PC-9 (cell line): ENCODE results near the gene PYGB. TPM values are rescaled to one million over a fixed set of nuclear protein-coding genes. Genes with fewer than 3 reads are reported as not detected.

Experiments used
- BruUV-seq: library from RNA; stranded (reverse); fragments of 400-500 nt; replicated peaks from 2 replicates; lab custom pipeline; 2021; lab: Mats Ljungman, UMichigan
- CTCF ChIA-PET: fragments of 300-600 bp; sonication (Branson Sonifier 250); formaldehyde crosslinking; loops from one replicate; lab custom pipeline; 2022; ENCODE audit warnings: antibody characterized with exemption; lab: Charles Lee
- POLR2A ChIA-PET: fragments of 300-600 bp; sonication (Branson Sonifier 250); formaldehyde crosslinking; loops from one replicate; lab custom pipeline; 2022; ENCODE audit warnings: antibody characterized with exemption; ENCODE audit not compliant: unreplicated experiment; lab: Charles Lee
- DNase-seq, 2 experiments: peaks; one replicate each; pipeline versions ENCODE4 v3.0.0 to v3.0.0-alpha.2; 2015 to 2022; ENCODE audit warnings: mixed read lengths in 1 of 2
- H2AFZ ChIP-seq: fragments of 200-600 bp; sonication (generic); 2 replicates; pipeline ENCODE4 v1.8.1; 2017; ENCODE audit warnings: antibody characterized with exemption
- H3F3A ChIP-seq: fragments of 200-600 bp; sonication (generic); 2 replicates; pipeline ENCODE4 v1.8.1; 2017; ENCODE audit warnings: antibody characterized with exemption, mild to moderate bottlenecking, low read depth; ENCODE audit not compliant: insufficient read depth
- H3K27ac ChIP-seq: fragments of 200-600 bp; sonication (generic); 2 replicates; pipeline ENCODE4 v1.6.1; 2016; ENCODE audit warnings: mixed run types
- H3K27me3 ChIP-seq: fragments of 200-600 bp; sonication (generic); 2 replicates; pipeline ENCODE4 v1.6.1; 2016; ENCODE audit warnings: low read depth, mixed run types; ENCODE audit not compliant: insufficient read depth
- H3K36me3 ChIP-seq: fragments of 200-600 bp; sonication (generic); 2 replicates; pipeline ENCODE4 v1.6.1; 2016; ENCODE audit warnings: low read depth, mixed run types
- H3K4me1 ChIP-seq: fragments of 200-600 bp; sonication (generic); replicated peaks from 2 replicates; pipeline ENCODE4 v1.6.1; 2016; ENCODE audit warnings: mixed run types; ENCODE audit not compliant: insufficient read depth
- H3K4me2 ChIP-seq: fragments of 200-600 bp; sonication (generic); 2 replicates; pipeline ENCODE4 v1.6.1; 2017; ENCODE audit warnings: mixed run types
- H3K4me3 ChIP-seq: fragments of 200-600 bp; sonication (generic); 2 replicates; pipeline ENCODE4 v1.6.1; 2016; ENCODE audit warnings: mixed run types
- H3K79me2 ChIP-seq: fragments of 200-600 bp; sonication (generic); 2 replicates; pipeline ENCODE4 v1.6.1; 2017; ENCODE audit warnings: low read depth, mixed run types
- H3K9me2 ChIP-seq: fragments of 200-600 bp; sonication (generic); 2 replicates; pipeline ENCODE4 v1.8.1; 2017; ENCODE audit warnings: mild to moderate bottlenecking; ENCODE audit not compliant: insufficient read depth
- H3K9me3 ChIP-seq: fragments of 200-600 bp; sonication (generic); 2 replicates; pipeline ENCODE4 v1.8.1; 2016; ENCODE audit warnings: low read depth; ENCODE audit not compliant: insufficient read depth
- H4K20me1 ChIP-seq: fragments of 200-600 bp; sonication (generic); 2 replicates; pipeline ENCODE4 v1.8.1; 2017; ENCODE audit not compliant: insufficient read depth
- CTCF ChIP-seq: fragments of 200-600 bp; sonication (generic); conservative IDR thresholded peaks from 2 replicates; pipeline ENCODE4 v1.6.1; 2017; ENCODE audit warnings: mixed run types, antibody characterized with exemption, mild to moderate bottlenecking, moderate library complexity
- EZH2 ChIP-seq: fragments of 200-600 bp; sonication (generic); IDR thresholded peaks from 2 replicates; pipeline ENCODE4 v1.8.0; 2017; ENCODE audit warnings: antibody characterized with exemption, low read depth
- intact Hi-C: fragments of 100-400 bp; cut with micrococcal nuclease; formaldehyde crosslinking; loops from one replicate; pipeline ENCODE4 v1.10.0; 2022; ENCODE audit not compliant: unreplicated experiment
- total RNA-seq: library from RNA; stranded (reverse); gene quantifications from 2 replicates; pipeline ENCODE4 v1.2.3, GENCODE V29; 2021

Gene PYGB
- total RNA-seq, 1 experiment from 2014 or later = 133 TPM

- Histone ChIP-seq H2AFZ (no peak overlapping the region), H3K79me2 (no peaks in the 10 kb centered on the region), H3K9me2 (no peaks in the 10 kb centered on the region), H3K9me3 (no peaks in the 10 kb centered on the region), H3K4me3 (no peak overlapping the region), H3K4me2 (no peak overlapping the region), H3K4me1 (no peaks in the 10 kb centered on the region), H4K20me1 (no peaks in the 10 kb centered on the region; the same call in 1 of the 2 replicates), H3K27ac (no peak overlapping the region), H3K36me3 (peaks cover 18% of the 10 kb centered on the region; the same call in 1 of the 2 replicates), H3K27me3 (no peaks in the 10 kb centered on the region), H3F3A (no peaks in the 10 kb centered on the region)
- intact Hi-C loops = no loop called here
- TF ChIP-seq EZH2 = no peak
- TF ChIP-seq CTCF = no peak
- DNase-seq = no peak
- ChIA-PET POLR2A (interaction anchor here (0.5 kb wide), 1 partner anchor 245 kb away, joined by 3 read pairs; no protein-coding TSS in a partner anchor), CTCF (no interaction called here)
- no TSS peak for BruUV-seq
Measured at GRCh38 chr20:25214819-25215218, 33.1 kb upstream of the PYGB start.

GRCh38 chr20:25215521-25215920, 32.4 kb upstream of the PYGB start:
- intact Hi-C loops = no loop called here
- Histone ChIP-seq H3F3A (no peaks in the 10 kb centered on the region), H3K4me1 (no peaks in the 10 kb centered on the region), H3K36me3 (peaks cover 16% of the 10 kb centered on the region; the same call in 1 of the 2 replicates), H3K79me2 (no peaks in the 10 kb centered on the region), H3K9me3 (no peaks in the 10 kb centered on the region), H3K27me3 (no peaks in the 10 kb centered on the region), H3K4me2 (no peak overlapping the region), H3K27ac (no peak overlapping the region), H3K4me3 (no peak overlapping the region), H2AFZ (no peak overlapping the region), H4K20me1 (no peaks in the 10 kb centered on the region; the same call in 1 of the 2 replicates), H3K9me2 (no peaks in the 10 kb centered on the region)
- ChIA-PET POLR2A (no interaction called here), CTCF (no interaction called here)
- DNase-seq = no peak
- BruUV-seq = no TSS peak
- TF ChIP-seq CTCF = no peak
- no peak for TF ChIP-seq EZH2

- Histone ChIP-seq H3K79me2 (no peaks in the 10 kb centered on the region), H3F3A (no peaks in the 10 kb centered on the region; the same call in 1 of the 2 replicates), H3K9me3 (no peaks in the 10 kb centered on the region), H3K36me3 (peaks cover 11% of the 10 kb centered on the region; the same call in 1 of the 2 replicates), H3K27me3 (no peaks in the 10 kb centered on the region), H2AFZ (no peak overlapping the region), H4K20me1 (no peaks in the 10 kb centered on the region; the same call in 1 of the 2 replicates), H3K4me2 (no peak overlapping the region), H3K4me1 (peaks cover 3% of the 10 kb centered on the region; the same call in 1 of the 2 replicates), H3K4me3 (no peak overlapping the region), H3K27ac (no peak overlapping the region), H3K9me2 (no peaks in the 10 kb centered on the region)
- ChIA-PET POLR2A (no interaction called here), CTCF (no interaction called here)
- TF ChIP-seq EZH2 (no peak), CTCF (no peak)
- BruUV-seq = no TSS peak
- DNase-seq = no peak
- intact Hi-C loops = no loop called here
Measured at GRCh38 chr20:25216199-25216945, 31.5 kb upstream of the PYGB start.
